Measurements from ENCODE around the gene CGNL1.
A peak's percentile ranks its signal among the peaks of the same experiment; 100 is the strongest.

Gene CGNL1

DNA sequence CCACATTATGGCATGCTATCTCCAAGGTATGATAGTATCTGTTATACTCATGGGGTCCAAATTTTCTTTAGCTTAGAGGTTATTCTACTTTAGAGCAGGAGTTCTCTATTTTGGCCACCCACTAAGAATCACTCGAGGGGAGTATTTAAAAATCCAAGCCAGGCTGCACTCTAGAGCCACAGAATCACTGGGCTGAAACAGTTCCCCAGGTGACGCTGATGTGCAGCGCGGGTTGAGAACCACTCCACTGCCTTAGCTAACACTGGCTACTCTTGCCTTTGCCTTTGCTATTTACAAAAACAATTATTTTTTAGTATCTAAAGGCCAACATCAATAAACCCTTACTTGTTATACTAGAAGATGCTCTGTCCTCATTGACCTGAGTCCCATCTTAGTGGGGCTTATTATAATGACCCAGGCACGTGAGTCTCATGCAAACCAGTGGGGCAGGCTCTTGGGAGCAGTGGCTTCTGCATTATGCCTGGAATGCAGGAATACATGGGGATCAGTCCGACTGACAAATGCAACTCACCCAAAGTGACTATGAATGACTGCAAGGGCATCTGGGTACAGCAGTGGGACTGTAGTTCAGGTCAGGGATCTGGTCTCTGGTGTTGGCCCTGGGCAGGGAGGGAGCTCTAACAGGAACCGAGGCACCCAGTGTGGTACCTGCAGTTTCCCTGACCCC lies 21.7 kb upstream of the CGNL1 start:
- no peak for DNase-seq

DNA sequence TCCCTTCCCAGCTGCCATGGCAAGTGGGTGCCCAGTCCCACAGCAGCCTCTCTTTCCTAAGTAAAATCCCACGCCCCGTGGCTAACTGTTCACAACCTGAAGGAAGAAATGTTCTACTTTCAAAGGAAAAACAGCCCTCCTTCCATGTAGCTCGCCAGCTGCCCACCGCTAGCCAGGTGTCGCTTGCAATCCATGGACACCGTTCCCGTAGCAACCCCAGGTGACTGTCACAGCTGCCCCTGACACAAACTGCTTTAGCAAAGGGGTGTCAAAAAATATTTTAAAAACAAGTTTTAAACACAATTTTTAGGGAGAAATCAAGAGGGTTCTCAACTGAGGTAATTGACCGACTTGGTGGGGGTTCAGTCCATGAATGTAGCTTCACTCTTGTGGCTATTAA lies 21.0 kb upstream of the CGNL1 start:
- no peak for DNase-seq

- no peak for DNase-seq
These were observed 20.1 kb upstream of the CGNL1 start for GRCh38 chr15:57356178-57356577.

GRCh38 chr15:57356636-57357035 lies 19.7 kb upstream of the CGNL1 start:
- DNase-seq: no peak

GRCh38 chr15:57357799-57358198 lies 18.5 kb upstream of the CGNL1 start:
- no peak for DNase-seq

GRCh38 chr15:57358571-57358970 lies 17.7 kb upstream of the CGNL1 start:
- no peak for DNase-seq

DNA sequence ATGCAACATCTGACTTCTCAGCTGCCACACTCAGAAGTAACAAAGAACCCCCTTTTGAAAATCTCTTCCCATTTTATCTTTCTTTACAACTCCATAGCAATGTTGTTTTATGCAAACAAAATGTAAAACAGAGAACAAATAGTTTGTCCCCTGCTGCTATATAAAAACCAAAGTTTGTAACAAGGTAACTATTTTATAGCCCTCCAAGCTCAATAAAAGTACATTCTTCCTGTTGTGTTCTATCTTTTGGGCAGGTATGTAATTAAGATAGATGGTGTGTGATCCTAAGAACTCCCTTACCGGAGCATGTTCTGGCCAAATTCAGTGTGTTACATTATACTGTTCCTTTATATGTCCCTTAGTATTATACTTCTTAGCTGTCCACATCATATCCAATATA lies 12.6 kb upstream of the CGNL1 start:
- DNase-seq: no peak

DNA sequence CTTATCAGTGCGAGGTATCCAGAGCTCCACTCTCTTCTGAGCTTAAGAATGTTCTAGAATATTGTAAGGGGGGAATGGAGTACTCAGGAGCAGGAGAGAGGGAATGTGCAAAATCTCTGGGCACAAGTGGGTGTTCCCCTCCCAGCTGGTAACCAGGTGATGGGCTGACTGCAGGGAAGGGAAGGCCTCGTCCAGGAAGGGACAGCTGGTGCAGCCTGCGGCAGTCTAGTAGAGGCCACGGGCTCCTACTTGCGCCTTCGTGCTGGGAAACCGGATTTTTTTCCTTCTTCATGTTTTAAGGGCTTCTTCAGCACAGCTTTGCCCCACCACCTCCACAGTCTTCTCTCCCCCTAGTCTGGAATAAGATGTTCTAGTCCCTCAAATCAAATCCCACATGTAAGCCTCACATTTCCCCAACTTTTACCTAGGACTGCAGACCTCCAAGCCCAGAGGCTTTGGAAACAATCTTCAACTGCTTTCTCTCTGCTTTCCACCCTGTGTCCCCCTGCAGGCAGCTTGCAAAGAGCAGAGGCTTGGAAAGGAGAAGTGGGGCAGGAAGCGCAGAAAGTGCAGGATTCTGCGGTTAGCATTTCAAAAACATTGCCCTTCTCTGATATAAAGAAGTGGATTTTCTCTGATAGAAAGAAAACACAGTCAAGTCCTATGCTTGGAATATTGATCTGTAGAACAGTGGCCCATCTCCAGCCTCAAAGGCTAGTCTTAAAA lies 11.9 kb upstream of the CGNL1 start:
- no peak for DNase-seq

DNA sequence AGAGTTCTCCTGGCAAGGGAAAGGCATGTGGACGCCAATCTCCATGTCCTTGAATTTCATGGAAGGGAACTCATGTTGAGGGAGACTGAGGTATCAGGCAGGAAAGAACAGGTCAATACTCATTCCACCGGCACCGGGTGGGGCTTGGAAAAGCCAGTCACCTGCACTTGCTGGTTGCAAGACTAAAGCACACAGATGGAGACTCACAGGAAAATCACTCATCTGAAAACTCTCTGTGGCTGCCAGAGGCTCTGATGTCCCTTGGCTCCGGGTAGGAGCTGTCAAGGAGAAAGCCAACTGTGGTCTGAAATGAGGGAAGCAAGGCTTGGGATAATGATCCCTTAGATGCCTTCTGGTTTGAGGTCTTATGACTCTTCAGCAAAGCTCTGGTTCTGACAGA lies 8.7 kb upstream of the CGNL1 start:
- DNase-seq: peak; percentile 80

GRCh38 chr15:57370929-57371328 lies 5.4 kb upstream of the CGNL1 start:
- no peak for DNase-seq

DNA sequence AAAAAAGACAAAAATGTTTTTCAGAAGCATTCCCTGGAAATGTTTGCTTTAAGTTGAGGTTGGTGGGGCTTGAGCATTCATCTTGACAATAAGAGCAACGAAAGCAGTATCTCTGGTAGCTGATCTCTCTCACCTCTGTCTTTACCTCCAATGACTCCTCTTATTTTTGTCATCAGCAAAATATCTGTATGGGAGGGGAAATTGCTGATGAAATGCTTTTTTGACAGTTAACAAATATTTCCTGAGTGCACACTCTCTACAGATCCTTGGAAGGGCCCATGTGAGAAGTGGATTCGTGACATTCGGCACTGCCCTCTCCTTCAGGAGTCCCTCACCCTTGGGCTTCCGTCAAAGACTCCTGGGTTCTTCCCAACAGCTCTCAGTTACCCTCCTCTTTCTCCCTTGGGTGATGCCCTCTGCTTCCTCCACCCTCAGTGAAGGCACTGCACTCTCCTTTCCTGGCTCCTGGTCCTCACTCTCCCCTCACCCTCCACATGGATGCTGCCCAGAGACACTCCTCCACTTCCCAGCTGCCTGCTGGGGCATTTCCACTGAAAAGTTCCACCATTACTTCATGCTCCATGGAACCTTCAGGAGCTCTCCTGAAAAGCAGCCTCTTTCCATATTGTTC lies 2.9 kb upstream of the CGNL1 start:
- DNase-seq: no peak

GRCh38 chr15:57373882-57374276 lies 2.4 kb upstream of the CGNL1 start:
- DNase-seq: no peak

GRCh38 chr15:57376696-57377477 lies 582 bp downstream of the CGNL1 start:
- DNase-seq: no peak

DNA sequence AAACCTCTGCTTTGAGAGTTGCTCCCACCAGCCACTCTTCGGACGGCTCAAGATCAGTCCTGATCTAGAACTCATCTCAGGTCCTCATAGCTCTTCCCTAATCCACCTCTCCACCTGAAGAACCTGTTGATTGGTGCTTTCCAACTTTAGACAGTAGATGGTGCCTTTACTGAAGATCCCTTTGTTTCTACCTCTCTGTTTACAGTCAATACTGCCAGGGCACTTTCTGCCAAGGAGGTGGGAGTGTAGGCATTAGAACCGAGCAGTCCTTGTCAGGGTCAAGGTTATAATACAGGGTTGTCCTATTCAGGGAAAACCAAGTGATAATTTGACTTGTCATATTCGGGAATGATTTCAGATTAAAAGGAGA lies 1.2 kb downstream of the CGNL1 start:
- DNase-seq: no peak

GRCh38 chr15:57379487-57379886 lies 3.2 kb downstream of the CGNL1 start:
- no peak for DNase-seq

DNA sequence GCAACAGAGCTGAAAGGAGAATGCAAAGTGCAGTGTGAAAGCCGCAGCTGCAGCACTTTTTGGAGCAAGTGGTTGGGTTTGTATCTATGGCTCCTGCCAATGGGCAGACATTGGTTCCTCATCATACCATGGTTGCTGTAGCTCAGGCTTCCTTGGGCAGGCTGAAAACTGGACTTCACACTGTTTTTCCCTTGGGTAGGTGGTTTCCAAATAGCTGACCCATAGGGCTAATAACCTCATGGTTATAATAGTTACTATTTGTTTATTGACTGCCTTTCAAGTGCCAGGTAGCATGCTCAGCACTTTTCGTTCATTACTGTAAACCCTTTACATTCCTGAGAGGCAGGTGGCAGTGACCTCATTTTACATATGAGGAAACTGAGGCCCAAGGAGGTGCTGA lies 4.5 kb downstream of the CGNL1 start:
- DNase-seq: no peak

DNA sequence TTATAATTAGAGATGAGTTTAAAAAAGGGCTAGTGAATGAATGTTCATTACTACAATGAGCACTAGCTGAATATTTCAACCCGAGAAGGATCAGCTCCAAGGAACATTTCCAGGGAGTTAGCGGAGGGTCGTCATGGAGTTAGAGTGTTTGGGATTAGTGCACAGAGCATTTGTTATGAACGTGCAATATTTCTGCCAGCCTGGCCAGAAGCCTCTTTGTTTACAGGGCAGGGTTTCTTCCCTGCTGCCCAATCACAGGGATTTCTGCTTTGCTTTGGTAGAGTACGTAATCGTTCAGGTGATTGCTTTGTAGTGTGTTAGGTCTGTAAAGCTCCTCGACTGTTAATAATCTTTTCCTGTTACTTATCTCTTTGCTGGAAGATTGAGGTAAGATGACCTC lies 5.9 kb downstream of the CGNL1 start:
- no peak for DNase-seq

- DNase-seq: no peak
These were observed 6.7 kb downstream of the CGNL1 start for GRCh38 chr15:57382969-57383368.

DNA sequence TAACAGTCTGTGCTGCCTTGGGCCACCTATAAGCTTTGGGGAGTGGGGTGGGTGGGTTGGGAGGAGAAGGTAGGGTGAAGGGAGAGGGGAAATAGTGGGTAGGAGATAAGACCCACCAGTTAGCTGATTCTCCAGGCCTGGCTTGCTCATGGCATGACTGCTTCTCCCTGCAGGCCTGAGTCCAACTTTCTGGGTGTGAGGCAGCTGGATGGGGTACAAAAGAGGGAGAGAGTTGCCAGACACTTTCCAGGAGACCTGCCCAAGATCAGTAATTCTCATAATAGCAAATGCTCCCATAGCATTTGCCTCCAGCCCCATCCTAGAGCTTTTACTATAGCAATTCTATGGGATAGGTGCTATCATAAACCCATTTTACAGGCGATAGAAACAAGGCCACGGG lies 7.7 kb downstream of the CGNL1 start:
- peak; percentile 29 for DNase-seq

DNA sequence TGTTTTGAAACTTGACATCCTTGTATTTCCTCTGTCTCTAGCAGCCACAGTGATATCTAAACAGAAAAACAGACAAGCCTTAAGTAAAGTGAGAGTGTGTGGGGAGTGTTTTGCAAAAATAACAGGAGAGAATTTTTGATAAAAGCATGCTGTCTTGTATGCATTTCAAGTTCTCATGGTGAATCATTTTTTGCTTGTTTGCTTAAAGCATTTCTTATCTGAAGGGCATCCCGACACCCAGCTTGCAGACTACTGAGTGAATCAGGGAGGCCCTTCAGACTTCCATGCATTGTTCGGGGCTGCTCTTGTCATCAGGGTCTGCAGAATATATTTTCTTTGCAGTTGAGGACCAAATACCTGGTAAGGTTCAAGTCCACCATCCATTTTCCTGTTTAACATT lies 8.5 kb downstream of the CGNL1 start:
- DNase-seq: no peak

GRCh38 chr15:57385923-57386390 lies 9.7 kb downstream of the CGNL1 start:
- no peak for DNase-seq

- DNase-seq: no peak
These were observed 10.7 kb downstream of the CGNL1 start for GRCh38 chr15:57386976-57387375.

DNA sequence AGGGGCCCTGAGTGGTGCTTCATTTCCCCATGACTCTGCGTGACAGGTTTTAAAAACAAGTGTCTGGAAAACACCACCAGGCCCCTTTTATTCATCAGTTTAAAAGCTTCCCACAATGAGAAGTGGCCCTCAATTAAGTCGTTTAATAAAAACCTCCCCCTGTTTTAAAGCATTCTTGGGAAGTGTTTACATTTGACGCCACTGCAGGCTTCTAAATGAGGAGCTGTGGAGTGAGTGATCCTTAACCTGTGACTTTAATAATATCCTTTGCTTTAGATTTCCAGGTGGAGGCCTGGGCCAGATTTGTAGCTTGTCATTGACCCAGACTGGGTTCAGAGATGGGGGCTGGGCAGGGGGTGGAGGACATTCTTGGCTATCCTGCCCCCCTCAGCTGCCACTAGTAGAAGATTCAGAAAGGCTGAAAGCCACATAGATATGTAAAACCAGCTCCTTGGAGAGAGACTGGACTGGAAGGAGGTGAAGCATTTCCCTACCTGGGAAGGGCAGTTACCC lies 11.3 kb downstream of the CGNL1 start:
- DNase-seq: no peak

Data from NCI-H446 treated with DMSO at 0.1 percent for 48 hours (cell line).